HFF-Myc (cell line): ENCODE results near the gene IQSEC1.
"Not testable (repeated sequence)": the region's sequence is repeated elsewhere in the genome, so short reads cannot be mapped to it uniquely, and the experiment has no call there.

Experiments
- DNase-seq: peaks from one replicate; pipeline ENCODE4 v3.0.0-alpha.2; 2011; ENCODE audit warnings: low read depth; ENCODE audit errors: extremely low read depth
- H3K4me3 ChIP-seq: replicated peaks from 2 replicates; pipeline ENCODE4 v1.5.1; 2011; ENCODE audit warnings: low read depth, mild to moderate bottlenecking, control low read depth, low read length
- CTCF ChIP-seq: IDR thresholded peaks from 2 replicates; pipeline ENCODE4 v1.5.1; 2012; ENCODE audit warnings: mild to moderate bottlenecking, low read depth, low read length, control low read depth; ENCODE audit errors: missing control alignments

The IQSEC1 gene

GRCh38 chr3:12885583-12885930 is 187.7 kb downstream of the IQSEC1 start:
- no peak for DNase-seq
- no peak for TF ChIP-seq CTCF
- no peak overlapping the region for H3K4me3 ChIP-seq

- no peak overlapping the region for H3K4me3 ChIP-seq
- no peak for DNase-seq
- TF ChIP-seq CTCF, result no peak
Observed at GRCh38 chr3:12884790-12885582, 188.2 kb downstream of the IQSEC1 start.

- no peak for TF ChIP-seq CTCF
- H3K4me3 ChIP-seq, result no peak overlapping the region
- no peak for DNase-seq
Observed at GRCh38 chr3:12884186-12884680, 189.0 kb downstream of the IQSEC1 start.

GRCh38 chr3:12882336-12883310 is 190.6 kb downstream of the IQSEC1 start:
- DNase-seq, result no peak
- H3K4me3 ChIP-seq, result no peak overlapping the region
- no peak for TF ChIP-seq CTCF

GRCh38 chr3:12881858-12882257 is 191.4 kb downstream of the IQSEC1 start:
- DNase-seq, H3K4me3 ChIP-seq: not testable (repeated sequence)

GRCh38 chr3:12879191-12879815 is 193.9 kb downstream of the IQSEC1 start:
- TF ChIP-seq CTCF, result no peak
- no peak overlapping the region for H3K4me3 ChIP-seq
- DNase-seq, result no peak

- DNase-seq, H3K4me3 ChIP-seq: not testable (repeated sequence)
Observed at GRCh38 chr3:12878758-12879157, 194.5 kb downstream of the IQSEC1 start.
